ENCODE results near the gene COQ8B.
"Not testable (repeated sequence)": the region's sequence is repeated elsewhere in the genome, so short reads cannot be mapped to it uniquely, and the experiment has no call there.

Gene COQ8B

DNA sequence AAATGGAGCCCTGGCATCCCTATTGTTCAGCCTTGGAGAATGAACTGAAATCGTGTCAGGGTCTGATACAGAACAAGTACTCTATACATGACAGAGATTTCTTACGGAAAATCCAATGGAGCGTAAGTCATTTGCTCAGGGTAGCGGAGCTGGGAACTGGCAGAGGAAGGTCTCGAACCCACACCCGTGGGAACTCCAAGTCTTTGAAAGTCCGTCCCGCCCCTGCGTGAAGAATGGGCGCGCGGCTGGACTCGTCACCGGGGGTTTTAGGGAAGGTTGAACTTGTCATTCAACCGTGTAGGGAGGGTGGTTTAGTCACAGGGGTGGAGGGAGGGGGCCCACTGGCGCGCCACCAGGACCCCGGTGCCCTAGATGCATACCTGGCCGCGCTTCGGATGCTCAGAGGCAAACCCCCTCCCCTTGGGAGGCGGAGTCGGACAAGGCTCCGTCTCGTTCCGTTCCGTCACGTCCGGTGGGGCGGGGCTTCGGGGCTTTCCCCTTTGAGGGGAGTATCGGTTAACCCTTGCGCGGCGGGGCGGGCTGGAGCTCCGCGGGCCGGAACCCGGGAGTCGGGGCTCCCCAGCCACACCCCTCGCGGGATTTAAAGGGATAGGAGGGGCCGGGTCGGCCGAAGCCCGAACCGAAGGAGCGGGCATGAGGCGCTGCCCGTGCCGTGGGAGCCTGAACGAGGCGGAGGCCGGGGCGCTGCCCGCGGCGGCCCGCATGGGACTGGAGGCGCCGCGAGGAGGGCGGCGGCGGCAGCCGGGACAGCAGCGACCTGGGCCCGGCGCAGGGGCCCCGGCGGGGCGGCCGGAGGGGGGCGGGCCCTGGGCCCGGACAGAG lies at the start of gene COQ8B, which contains the start of gene ITPKC:
Gene COQ8B (minus strand): TSS at position 405 of the 843 bp plus-strand sequence. CDS start 2,254 bp downstream, outside the sequence.
Gene ITPKC (plus strand): TSS at position 631 of the 843 bp plus-strand sequence. CDS start 24 bp downstream, at position 655.
- DNase-seq = peak; percentile 97

DNA sequence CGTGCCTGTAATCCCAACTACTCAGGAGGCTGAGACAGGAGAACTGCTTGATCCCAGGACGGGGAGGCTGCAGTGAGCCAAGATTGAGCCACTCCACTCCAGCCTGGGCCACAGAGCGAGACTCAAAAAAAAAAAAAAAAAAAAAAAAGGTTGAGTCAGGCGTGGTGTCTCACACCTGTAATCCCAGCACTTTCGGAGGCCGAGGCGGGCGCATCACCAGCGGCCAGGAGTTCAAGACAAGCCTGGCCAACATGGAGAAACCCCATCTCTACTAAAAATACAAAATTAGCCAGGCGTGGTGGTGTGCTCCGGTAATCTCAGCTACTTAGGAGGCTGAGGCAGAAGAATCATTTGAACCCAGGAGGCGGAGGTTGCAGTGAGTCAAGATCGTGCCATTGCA lies 49.7 kb upstream of the COQ8B start:
- not testable (repeated sequence) for DNase-seq

DNA sequence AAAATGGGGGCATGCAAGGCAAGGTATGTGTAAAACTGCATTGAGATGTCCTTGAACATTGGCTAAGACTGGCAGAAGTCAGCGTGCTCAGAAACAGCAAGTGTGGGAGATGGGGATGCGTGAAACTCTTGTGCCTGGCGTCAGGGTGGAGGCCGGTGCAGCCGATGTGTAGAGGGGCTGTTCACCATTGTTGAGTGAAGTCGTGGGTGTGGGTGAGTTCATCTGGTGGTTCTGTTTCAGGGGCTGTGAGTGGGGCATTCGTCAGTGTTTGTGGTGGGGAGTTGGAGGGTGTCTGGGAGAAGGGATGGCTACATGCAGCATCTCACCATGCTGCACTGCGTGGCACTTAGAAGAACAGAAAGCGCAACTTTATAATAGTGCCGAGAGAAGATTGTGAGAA lies 47.3 kb upstream of the COQ8B start:
- DNase-seq = no peak

DNA sequence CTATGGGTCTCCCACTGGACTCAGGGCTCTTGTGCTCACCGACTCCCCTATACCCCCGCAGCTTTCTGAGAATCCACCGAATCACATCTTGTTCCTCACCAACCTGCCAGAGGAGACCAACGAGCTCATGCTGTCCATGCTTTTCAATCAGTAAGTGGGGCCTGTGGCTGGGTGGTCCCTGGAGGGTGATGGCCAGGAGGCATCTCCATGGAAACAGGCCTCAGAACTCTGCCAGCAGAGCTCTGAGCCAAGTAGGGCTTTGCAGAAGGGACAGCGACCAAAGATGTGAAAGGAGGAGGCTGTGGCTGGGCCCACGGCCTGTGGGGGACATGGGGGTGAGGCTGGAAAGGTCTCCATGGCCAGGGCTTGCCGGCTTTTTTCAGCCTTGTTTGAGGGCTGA lies 46.8 kb upstream of the COQ8B start:
- DNase-seq = no peak

DNA sequence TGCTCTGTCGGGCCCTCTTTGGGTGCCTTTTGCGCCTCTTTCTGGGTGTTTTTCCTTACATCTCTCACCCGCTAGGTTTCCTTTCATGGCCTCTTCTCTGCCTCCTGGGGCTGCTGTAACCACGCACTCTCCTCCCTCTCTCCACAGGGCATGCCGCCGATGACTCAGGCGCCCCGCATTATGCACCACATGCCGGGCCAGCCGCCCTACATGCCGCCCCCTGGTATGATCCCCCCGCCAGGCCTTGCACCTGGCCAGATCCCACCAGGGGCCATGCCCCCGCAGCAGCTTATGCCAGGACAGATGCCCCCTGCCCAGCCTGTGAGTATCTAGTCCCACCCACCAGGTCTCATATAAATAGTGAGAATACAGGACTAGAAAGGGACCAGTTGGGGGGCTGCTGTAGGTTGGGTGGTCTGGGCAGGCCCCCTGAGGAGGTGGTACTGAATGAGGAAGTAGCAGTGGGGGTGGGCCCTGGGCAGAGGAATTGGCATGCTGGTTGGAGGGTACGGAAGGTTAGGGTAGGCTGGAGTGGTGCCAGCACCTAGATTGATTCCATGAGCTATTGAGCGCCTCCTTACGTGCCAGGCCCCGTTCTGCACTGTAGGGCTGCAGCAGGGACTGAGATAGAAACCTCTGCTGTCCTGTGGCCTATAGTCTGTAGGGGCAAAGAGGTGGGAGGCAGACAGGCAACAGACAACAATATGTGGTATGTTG lies 46.2 kb upstream of the COQ8B start:
- no peak for DNase-seq

DNA sequence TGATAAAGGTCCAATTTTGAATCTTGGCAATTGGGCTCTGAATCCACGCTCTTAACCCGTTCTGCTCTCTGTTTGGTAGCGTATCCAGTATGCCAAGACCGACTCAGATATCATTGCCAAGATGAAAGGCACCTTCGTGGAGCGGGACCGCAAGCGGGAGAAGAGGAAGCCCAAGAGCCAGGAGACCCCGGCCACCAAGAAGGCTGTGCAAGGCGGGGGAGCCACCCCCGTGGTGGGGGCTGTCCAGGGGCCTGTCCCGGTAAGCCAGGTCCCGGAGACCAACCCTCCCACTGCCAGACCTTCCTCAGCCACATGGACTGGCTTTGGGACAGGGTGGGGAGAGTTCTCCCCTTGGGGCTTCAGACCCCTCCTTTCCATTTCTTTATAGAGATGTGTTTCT lies 42.7 kb upstream of the COQ8B start:
- no peak for DNase-seq

DNA sequence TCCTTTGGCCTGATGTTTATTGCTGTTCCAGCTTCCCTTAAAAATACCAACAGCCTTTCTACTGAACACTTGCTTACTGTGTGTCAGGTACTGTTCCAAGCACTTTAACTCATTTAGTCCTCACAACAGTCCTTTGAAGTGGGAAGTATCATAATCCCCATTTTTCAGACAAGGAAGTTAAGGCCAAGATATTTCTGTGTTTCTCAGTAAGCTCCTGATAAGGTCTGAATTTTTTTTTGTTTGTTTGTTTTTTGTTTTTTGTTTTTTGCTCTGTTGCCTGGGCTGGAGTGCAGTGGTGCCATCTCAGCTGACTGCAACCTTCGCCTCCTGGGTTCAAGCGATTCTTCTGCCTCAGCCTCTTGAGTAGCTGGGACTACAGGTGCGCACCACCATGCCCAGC lies 41.8 kb upstream of the COQ8B start:
- DNase-seq = no peak

DNA sequence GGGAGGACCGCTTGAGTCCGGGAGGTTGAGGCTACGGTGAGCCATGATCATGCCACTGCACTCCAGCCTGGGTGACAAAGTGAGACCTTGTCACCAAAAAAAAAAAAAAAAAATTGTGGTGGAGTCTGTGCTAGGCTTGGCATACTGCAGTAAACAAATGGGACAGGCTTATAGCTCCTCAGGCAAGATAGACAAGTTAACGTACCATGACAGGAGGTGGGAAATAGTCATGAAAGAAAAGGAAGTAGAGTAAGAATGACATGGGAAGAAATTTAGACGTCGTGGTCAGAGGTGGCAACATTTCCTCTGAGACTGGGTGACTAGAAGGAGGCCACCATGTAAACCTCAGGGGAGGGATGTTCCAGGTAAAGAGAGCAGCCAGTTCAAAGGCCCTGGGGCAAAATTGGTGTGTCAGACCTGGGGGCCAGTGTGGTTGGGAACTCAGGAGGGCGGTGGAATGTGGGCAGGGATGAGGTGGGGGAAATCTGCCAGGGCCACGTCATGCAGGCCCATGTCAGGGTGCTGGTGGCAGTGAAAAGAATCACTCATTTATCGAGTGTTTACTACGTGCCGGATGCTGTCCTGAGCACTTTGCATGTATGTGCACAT lies 39.9 kb upstream of the COQ8B start:
- DNase-seq = no peak

DNA sequence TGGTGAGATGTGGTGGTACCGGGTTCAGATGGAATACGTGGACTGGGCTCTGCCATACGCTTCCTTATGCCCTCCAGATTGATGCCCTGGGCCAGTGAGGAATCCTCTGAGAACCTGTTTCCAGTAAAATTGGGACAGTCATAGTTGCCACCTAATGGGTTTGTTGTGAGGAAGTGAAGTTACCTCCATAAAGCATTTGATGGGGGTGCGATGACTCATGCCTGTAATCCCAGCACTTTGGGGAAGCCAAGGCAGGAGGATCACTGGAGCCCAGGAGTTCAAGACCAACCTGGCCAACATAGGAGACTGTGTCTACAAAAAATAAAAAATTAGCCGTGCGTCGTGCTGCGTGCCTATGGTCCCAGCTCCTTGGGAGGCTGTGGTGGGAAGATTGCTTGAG lies 39.1 kb upstream of the COQ8B start:
- DNase-seq = no peak

DNA sequence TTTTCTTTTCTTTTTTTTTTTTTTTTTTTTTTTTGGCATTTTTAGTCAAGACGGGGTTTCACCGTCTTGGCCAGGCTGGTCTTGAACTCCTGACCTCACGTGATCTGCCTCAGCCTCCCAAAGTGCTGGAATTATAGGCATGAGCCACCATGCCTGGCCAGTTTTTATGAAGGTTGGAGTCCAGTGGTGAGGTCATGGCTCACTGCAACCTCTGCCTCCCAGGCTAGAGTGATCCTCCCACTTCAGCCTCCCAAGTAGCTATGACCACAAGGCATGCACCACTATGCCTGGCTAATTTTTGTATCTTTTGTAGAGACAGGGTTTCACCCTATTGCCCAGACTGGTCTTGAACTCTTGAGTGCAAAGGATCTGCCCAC lies 38.5 kb upstream of the COQ8B start:
- DNase-seq = no peak

DNA sequence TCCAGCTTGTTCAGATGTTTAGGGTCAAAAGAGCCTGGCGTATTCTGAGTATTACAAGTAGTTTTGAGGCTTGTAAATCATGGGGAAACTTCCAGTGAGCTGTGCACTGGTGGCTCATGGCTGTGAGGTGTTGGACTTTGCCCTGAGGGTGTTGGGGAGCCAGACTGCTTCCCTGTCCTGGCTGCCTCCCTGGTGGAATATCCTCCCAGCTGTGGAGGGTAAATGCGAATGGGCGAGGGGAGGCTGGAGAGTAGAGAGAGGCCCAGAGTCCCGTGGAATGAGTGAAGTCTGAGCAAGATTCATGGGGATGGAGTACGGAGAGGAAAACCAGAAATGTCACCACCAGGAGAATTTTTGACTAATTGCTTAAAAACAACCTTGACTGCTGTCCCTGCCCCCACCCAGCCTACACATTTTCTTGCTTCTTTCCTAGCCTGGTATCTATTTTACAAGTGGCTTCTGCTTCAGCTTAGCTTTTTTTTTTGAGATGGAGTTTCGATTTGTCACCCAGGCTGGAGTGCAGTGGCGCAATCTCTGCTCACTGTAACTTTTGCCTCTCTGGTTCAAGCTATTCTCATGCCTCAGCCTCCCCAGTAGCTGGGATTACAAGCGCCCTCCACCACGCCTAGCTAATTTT lies 38.0 kb upstream of the COQ8B start:
- no peak for DNase-seq

DNA sequence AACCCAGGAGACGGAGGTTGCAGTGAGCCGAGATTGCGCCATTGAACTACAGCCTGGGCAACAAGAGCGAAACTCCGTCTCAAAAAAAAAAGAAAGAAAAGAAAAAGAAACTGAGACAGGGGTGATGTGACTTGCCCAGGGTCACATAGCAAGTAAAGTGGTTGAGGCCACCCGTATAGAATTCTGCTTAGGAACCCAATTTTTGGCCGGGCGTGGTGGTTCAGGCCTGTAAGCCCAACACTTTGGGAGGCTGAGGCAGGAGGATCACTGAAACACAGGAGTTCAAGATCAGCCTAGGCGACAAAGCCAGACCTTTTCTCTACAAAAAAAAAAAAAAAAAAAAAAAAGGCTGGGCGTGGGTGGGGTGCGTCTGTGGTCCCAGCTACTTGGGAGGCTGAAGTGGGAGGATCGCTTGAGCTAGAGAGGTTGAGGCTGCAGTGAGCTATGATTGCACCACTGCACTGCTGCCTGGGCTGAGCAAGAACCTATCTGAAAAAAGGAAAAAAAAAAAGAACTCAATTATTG lies 35.6 kb upstream of the COQ8B start:
- DNase-seq = no peak

DNA sequence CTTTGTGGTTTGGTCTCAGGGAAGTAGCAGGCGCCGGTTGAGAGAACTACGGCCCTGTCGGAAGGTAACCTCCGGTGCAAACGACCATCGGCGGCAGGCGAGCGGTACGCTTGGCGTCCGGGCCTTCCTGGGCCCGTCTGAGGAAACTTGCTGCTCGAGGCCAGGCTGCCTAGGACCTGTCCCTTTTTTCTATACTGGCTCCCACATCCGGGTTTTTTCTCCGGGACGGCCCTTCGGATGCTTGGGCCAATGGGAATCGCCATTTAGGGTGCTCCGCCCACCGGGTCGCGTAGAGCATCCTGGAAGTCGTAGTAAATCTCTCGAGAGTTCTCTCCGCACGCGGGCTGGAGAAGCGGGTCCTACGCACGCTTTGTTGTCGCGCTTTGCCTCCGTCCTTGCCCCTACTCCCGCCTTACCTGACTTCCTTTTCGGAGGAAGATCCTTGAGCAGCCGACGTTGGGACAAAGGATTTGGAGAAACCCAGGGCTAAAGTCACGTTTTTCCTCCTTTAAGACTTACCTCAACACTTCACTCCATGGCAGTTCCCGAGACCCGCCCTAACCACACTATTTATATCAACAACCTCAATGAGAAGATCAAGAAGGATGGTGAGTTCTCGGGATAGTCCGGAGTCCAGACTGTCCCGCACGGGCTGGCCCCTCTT lies 34.3 kb upstream of the COQ8B start, which contains the start of gene SNRPA:
Gene SNRPA (plus strand): TSS at position 330 of the 664 bp plus-strand sequence. CDS start 206 bp downstream, at position 536.
- peak; percentile 96 for DNase-seq

DNA sequence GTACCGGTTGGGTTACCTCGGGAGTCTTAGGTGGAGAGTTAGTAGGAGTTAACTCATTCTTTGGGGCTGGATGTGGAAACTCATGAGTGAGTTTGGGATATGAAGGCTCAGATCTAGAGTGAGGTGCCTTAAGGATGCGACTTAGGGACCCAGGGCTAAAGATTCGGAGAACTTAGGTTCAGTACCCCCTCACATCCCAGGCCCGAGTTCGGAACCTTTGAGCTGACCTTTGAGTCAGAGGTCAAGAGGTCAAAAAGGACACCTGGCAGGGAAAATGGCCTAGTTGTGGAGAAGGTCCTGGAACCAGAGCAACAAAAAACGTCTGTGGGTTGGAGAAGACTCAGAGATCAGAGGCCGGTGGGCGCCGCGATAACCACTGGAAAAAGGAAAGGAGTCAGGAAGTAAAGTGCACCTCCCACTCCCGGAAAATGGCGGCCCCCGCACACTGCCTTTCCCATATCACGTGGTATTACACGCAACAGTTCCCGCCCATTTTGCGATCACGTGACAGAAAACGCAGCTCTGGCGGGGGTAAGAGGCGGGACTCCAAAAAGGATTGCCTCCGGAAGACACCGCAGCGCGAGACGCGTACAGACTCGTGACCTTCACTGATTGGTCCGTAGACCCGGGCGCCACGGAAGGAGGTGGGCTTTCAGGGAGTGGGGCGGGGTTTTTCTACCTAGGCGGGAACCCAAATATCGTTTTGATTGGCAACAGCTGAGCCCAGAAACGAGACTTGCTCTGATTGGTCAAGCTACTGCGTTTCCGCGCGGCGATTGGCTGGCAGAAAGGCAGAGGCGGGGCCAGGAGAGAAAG lies 33.6 kb upstream of the COQ8B start, which contains the start of gene ACTMAP:
Gene ACTMAP (minus strand): TSS at position 420 of the 816 bp plus-strand sequence. CDS start 674 bp downstream, outside the sequence.
- peak; percentile 98 for DNase-seq

DNA sequence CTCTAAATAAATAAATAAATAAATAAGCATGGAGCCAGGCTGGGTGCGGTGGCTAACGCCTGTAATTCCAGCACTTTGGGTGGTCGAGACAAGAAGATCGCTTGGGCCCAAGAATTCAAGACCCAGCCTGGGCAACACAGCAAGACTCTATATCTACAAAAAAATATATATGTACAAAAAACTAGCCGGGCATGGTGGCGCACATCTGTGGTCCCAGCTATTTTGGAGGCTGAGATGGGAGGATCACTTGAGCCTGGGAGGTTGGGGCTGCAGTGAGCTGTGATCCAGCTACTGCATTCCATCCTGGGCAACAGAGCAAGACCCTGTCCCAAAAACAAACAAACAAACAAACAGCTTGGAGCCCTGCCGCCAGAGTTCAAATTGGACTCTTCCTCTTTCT lies 30.9 kb upstream of the COQ8B start:
- DNase-seq = no peak

DNA sequence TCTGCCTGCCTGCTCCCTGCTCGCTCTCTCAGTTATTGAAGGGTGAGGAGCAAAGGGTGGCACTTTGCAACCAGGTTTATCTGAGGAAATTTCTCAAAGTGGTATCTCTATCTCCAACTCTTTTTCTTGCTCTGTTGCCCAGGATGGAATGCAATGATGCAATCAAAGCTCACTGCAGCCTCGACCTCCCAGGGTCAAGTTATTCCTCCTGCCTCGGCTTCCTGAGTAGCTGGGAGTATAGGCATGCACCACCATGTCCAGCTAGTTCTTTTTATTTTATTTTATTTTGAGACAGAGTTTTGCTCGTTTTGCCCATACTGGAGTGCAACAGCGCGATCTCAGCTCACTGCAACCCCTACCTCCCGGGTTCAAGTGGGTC lies 28.7 kb upstream of the COQ8B start:
- DNase-seq = no peak

DNA sequence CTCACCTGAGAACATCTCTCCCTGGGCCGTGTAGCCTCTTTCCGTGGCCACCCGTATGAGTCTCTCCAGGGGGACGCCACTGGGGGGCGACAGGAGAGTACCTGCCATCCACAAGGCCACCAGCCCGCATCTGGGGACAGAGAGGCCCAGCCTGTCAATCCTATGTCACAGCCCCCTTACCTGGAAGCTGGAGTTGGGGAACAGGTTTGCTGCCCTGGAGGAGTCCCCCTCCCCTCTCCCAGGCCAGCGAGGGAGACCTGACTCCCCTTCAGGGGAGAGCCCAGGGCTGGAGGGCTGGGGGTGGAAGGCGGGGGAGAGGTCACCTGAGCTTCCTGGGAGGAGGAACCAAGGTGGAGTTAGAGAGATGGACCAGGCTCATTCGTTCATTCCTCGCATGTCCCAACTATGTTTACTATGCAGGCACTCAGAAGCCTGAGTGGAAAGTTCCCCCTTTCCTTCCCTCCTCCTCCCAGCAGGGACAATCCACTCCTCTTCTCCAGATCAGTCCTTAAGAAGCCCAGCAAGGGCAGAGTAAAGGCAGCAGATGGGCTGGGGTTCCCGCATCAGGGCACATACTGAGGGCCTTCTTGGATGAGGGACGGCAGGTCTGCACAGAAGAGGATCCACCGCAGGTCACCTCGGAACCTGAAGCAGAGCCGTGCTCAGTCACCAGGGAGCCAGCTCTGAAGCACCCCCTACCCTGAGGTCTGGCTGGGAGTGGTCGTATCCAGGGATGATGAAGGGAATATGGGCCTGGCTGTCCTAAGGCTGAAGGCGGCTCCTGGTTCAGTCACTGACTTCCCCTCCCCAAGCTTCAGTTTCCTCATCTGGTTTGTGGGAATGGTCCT lies 28.1 kb upstream of the COQ8B start:
- no peak for DNase-seq

DNA sequence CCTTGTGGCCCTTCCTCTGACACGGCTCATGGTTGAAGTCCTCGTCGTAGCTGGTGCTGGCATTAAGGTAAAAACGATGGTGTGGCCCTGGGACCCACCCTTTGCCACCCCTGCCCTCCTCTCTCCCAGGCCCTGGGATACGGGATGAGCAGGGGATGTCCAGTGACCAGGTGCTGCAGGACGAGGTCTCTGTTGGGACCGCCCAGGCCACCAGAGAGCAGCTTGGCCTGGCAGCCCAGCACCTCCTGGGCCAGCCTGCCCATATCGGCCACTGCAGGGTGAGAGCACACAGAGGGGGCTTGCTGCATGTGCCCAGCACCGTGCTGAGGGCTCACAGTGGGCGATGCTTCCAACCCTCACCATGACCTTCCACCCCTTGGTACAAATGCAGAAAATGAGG lies 27.2 kb upstream of the COQ8B start:
- DNase-seq = no peak

DNA sequence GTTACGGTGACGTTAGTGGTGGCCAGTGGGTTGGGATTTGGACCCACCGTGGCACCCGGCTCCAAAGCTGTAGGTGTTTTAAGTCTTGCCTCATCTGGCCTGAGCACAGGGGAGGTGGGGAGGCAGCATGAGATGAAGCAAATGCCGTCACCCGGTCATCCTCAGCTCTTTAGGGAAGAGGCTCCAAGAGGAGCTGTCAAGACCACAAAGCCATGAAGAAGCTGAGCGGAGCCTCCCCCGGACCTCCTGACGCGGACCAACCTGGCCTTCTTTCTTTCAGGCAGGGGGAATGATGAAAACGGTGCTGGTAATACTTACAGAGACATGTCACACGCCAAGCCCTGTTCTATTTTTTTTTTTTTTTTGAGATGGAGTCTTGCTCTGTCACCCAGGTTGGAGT lies 26.2 kb upstream of the COQ8B start:
- DNase-seq = no peak

DNA sequence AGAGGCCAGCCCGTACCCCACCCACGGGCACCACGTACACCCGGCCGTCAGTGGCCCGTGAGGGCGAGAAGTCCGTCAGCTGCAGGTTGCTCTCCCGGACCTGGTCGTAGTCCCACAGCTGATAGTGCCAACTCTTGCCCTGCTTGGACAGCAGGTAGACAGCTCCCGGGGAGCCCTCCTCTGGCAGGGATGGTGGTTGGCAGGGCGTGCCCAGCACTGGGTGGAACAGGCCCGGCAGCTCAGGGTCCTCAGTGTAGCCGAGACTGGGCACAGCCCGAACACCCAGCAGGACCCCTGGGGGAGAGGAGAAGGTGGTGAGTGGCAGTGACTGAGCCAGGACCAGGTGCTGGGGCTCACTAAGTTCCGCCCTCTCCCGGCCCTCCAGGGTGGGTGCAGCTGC lies 25.8 kb upstream of the COQ8B start:
- no peak for DNase-seq

All from RPMI8226 (cell line).